ENCODE measurements around the gene NCKAP5.
"Not testable (repeated sequence)": the region's sequence is repeated elsewhere in the genome, so short reads cannot be mapped to it uniquely, and the experiment has no call there.

The NCKAP5 gene

DNA sequence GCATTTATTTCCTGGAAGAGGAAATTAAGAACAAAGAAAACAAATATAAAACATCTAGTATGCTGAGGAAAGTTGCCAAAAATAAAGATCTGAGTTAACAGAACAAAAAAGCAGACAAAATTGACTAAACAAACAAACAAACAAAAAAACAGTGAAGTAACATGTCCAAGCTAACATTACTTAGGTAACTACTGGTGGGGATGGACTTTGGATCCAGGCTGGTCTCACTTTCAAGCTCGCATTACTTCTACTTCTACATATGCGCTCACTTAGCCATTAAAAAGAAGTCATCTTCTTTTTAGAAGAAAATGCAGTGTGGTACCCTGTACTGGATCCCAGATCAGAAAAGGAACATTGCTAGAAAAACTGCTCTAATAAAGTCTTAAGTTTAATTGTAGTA lies 358.9 kb downstream of the NCKAP5 start:
- no peak for DNase-seq (ENCODE audit: low read depth in 2 of 2)

- not testable (repeated sequence) for DNase-seq (ENCODE audit: low read depth in 2 of 2)
Observed at GRCh38 chr2:133206666-133207065, 361.6 kb downstream of the NCKAP5 start.

GRCh38 chr2:133204421-133204820 lies 363.8 kb downstream of the NCKAP5 start:
- DNase-seq (ENCODE audit: low read depth in 2 of 2), result no peak

GRCh38 chr2:133200684-133201421 lies 367.4 kb downstream of the NCKAP5 start:
- DNase-seq (ENCODE audit: low read depth in 2 of 2), result no peak

- DNase-seq (ENCODE audit: low read depth in 2 of 2), result no peak
Observed at GRCh38 chr2:133198678-133199077, 369.6 kb downstream of the NCKAP5 start.

- no peak for DNase-seq (ENCODE audit: low read depth in 2 of 2)
Observed at GRCh38 chr2:133197156-133197555, 371.1 kb downstream of the NCKAP5 start.

GRCh38 chr2:133194777-133195335 lies 373.4 kb downstream of the NCKAP5 start:
- DNase-seq (ENCODE audit: low read depth in 2 of 2), result no peak

DNA sequence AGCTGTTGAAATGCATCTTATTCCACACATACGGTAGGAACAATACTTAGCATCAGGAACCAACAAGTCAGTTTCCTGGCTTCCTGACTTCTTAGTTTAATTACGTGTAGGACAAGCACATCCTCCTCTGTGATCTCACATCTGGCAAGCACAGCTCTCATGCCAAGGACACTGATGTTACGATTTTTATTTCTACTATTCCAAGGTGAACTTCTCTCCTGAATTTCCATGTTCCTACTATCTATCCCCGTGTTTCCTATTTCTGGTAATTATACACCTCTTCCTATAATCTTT lies 374.0 kb downstream of the NCKAP5 start:
- no peak for DNase-seq (ENCODE audit: low read depth in 2 of 2)

DNA sequence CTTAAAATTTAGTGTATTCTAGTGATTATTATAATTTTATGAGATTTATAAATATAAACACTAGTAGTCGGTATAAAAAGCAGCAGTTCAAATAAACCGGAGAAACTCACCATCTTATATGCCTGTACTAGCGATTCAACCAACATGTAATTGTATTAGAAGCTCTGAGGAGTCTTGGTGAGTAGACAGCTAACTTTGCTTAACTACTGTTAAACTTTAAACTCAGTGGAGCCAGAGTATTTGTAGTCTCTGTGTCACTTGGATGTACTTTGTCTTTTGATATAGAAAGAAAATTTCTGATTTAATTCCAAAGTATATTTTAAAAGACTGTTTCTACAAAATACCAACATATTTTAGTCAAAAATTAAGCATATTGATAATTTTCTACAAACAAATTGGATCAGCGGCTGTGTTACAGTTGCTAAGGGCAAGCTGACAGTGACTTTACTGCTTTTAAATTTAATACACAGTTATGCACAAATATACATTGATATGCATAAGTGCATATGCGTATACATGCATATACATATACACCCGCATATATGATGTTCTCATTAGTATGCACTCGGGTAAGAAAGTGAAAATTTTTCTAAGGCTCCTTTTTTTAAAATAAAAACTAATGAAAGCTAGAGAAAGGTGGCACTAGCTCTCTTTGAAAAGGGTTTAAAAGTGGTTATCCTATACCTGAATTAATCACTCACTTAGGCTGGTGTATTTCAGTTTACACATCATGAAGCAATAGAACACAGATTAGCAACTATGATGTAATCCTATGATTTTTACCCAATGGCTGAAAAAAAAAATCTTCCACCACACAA lies 374.5 kb downstream of the NCKAP5 start:
- DNase-seq (ENCODE audit: low read depth in 2 of 2), result no peak

- DNase-seq (ENCODE audit: low read depth in 2 of 2), result no peak
Observed at GRCh38 chr2:133192028-133192427, 376.2 kb downstream of the NCKAP5 start.

GRCh38 chr2:133177196-133177595 lies 391.1 kb downstream of the NCKAP5 start:
- DNase-seq (ENCODE audit: low read depth in 2 of 2), result no peak

DNA sequence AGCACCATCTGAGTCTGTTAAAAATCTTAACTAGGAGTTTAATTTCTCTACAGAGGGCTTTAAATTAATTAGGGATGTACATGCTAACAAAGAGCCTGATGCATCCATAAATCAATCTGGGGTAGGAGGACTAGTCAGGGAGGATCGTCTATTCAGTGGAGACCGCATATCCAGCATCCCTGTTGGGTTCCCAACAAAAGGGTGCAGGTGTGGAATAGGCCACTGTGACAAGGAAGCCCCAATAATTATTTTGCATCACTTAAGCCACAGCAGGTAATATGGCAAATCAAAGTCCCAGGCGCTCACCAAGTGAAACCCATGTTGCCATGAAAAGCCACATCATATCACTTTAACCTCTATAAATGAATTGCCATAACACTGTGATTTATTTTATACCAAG lies 392.3 kb downstream of the NCKAP5 start:
- no peak for DNase-seq (ENCODE audit: low read depth in 2 of 2)

DNA sequence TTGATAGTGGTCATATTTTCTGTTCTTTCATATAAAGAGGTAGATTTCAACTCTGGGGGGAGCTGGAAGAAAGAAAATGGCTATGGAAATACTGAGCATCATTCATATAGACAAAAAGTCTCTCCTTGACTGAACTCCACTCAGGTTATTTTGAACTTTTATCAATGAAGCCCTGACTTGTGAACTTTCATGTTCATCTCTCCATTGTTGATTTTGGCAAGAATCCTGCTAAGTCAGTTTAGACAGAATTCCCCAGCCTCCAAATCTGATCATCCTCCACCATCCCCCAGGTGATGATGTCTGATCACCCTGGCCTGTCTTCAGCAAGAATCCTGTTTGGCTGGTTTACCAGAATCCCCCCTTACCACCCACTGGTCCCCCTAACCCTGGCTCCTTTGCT lies 395.0 kb downstream of the NCKAP5 start:
- no peak for DNase-seq (ENCODE audit: low read depth in 2 of 2)

DNA sequence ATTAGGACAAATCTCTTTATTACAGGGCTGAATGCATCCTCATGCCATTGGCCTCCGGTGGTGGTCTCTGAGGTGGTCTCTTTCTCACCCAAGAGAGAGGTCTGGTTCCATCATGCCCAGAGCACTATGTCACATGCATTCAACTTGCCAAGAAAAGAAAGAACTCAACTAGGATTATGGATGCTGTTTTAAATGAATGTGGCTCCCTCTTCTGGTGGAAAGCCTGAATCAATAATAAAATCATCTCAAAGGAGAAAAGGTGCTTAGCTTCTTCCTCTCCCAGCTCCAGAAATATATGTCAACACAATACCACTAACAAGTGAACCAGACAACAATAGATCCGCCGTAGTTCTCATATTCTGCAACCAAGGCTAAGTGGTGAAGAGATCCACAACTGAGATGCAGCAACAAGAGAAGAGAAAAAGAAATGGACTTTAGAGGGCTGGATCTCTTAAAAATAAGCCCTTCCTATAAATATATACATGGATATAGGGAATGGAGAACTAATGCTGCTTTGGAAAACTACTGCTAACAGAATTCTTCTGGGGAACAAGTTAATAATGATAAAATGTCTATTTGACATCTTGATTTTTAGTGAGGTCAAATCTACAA lies 396.8 kb downstream of the NCKAP5 start:
- DNase-seq (ENCODE audit: low read depth in 2 of 2), result no peak

- no peak for DNase-seq (ENCODE audit: low read depth in 2 of 2)
Observed at GRCh38 chr2:133169274-133169912, 398.9 kb downstream of the NCKAP5 start.

GRCh38 chr2:133167990-133168389 lies 400.3 kb downstream of the NCKAP5 start:
- no peak for DNase-seq (ENCODE audit: low read depth in 2 of 2)

DNA sequence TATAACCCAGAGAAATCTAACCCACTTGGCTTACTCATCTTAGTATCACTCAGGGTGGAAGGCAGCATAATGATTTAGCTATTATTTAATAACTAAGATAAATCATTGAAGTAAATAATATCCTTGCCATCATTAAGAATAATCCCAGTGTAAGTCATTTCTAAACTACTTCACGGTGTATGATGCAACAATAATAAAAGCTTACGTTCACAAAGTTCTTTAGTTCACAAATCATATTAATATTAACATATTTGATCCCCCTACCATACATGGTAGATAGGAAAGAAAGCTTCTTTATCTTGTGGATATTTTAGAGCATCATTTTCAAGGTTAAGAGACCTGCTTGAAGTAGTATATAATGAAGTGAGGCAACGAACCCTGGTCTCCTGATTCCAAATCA lies 401.0 kb downstream of the NCKAP5 start:
- DNase-seq (ENCODE audit: low read depth in 2 of 2), result no peak

- DNase-seq (ENCODE audit: low read depth in 2 of 2), result no peak
Observed at GRCh38 chr2:133166031-133166430, 402.2 kb downstream of the NCKAP5 start.

GRCh38 chr2:133163111-133163510 lies 405.2 kb downstream of the NCKAP5 start:
- DNase-seq (ENCODE audit: low read depth in 2 of 2), result no peak

DNA sequence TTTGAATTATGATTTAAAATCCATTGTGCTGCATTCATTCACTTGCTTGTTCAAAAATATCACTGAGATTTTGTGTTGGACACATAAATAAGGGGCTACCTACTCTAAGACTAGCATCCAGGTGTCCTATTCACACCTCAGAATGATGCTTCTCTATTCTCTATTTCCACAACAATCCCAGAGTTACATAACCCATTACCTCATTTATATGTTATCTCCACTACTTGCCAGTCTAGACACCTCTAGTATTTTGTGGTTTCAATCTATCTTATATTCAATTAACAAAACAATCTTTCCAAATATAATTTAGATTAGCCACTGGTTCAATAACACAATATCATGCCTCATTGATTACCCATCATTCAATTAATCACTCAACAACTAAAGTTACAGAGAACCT lies 409.8 kb downstream of the NCKAP5 start:
- DNase-seq (ENCODE audit: low read depth in 2 of 2), result no peak

DNA sequence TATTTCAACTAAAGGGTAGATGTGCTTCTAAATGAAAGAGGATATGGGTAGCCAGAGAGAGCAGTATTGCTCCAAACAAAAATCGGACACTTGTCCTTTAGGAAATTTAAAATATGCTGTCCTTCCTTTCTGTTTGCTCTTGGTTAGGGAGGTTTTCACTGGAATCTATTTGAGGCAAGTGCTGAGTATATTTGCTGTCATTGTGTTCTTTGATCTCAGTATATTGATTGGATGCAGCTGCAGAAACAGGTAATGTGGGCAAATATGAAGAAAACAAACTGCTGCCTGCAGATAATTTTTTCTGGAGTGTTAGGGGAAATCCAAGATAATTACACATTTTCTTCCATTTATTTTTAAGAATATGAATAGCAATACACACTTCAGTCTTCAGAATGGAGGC lies 410.2 kb downstream of the NCKAP5 start:
- no peak for DNase-seq (ENCODE audit: low read depth in 2 of 2)

- no peak for DNase-seq (ENCODE audit: low read depth in 2 of 2)
Observed at GRCh38 chr2:133157141-133157540, 411.1 kb downstream of the NCKAP5 start.

Measured in stimulated activated CD8-positive, alpha-beta memory T cell treated with anti-CD3 and anti-CD28 coated beads, Interleukin-15, amount 100 ng/mL, for 48 hours (primary cell).